ENCODE measurements around the gene AKT1S1.

AKT1S1 gene

DNA sequence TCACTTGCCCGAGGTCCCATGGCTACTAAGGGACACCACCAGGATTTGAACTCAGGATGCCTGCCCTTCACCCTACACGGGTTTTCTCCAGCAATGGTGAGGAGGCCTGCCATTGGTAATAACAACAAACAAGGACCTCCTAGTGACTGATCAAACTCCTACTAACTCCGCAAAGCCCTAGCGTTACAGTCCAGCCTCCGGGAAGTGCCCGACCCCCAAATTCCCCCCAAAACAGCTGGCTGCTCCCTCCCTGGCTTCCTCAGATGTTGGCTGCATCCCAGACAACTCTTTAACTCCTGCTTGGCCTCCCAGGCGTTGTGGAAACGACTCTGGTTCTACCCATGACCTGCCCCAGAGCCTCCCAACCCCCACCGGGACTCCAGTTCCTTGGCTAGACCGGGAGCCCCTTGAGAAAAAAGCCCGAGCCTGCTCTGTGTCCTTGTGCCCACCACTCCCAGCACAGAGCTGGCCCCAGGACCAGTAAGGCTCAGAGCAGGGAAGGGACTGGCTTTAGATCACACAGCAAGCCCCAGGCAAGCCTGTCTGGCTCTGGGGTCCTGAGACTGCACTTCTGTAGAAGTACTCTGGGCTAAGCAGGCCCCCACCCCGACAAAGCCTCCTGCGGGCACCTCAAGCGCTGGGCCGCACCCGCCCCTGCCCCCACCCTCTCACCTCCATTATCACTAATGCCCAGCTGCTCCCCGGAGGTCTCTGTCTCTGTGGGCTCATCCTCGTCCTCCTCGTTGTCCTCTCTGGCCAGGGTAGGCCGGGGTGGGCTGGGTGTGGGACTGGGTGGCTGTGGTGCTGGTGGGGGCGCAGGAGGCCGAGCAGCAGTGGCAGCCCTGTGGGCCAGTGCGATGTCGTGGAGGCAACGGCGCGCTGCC is 4.7 kb downstream of the AKT1S1 start:
- TF ChIP-seq GLIS1 (tag by site-specific recombination; IDR thresholded peaks at IDR 0.05), result peak; percentile 41; the same call in 1 of the 2 replicates
- TF ChIP-seq, protein P1, sequence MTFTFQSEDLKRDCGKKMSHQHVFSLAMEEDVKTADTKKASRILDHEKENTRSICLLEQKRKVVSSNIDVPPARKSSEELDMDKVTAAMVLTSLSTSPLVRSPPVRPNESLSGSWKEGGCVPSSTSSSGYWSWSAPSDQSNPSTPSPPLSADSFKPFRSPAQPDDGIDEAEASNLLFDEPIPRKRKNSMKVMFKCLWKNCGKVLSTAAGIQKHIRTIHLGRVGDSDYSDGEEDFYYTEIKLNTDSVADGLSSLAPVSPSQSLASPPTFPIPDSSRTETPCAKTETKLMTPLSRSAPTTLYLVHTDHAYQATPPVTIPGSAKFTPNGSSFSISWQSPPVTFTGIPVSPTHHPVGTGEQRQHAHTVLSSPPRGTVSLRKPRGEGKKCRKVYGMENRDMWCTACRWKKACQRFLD (tag by site-specific recombination; IDR thresholded peaks at IDR 0.05), result no peak
- TF ChIP-seq ZNF785 (tag by site-specific recombination; IDR thresholded peaks at IDR 0.05), result no peak
- TF ChIP-seq, protein P2, sequence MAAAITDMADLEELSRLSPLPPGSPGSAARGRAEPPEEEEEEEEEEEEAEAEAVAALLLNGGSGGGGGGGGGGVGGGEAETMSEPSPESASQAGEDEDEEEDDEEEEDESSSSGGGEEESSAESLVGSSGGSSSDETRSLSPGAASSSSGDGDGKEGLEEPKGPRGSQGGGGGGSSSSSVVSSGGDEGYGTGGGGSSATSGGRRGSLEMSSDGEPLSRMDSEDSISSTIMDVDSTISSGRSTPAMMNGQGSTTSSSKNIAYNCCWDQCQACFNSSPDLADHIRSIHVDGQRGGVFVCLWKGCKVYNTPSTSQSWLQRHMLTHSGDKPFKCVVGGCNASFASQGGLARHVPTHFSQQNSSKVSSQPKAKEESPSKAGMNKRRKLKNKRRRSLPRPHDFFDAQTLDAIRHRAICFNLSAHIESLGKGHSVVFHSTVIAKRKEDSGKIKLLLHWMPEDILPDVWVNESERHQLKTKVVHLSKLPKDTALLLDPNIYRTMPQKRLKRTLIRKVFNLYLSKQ (tag by site-specific recombination; IDR thresholded peaks at IDR 0.05; ENCODE audit: borderline replicate concordance), result no peak
- no peak for TF ChIP-seq YY1 (tag by site-specific recombination; IDR thresholded peaks at IDR 0.05)
- TF ChIP-seq ZFP69B (tag by site-specific recombination; IDR thresholded peaks at IDR 0.05), result no peak
- TF ChIP-seq, protein P3, sequence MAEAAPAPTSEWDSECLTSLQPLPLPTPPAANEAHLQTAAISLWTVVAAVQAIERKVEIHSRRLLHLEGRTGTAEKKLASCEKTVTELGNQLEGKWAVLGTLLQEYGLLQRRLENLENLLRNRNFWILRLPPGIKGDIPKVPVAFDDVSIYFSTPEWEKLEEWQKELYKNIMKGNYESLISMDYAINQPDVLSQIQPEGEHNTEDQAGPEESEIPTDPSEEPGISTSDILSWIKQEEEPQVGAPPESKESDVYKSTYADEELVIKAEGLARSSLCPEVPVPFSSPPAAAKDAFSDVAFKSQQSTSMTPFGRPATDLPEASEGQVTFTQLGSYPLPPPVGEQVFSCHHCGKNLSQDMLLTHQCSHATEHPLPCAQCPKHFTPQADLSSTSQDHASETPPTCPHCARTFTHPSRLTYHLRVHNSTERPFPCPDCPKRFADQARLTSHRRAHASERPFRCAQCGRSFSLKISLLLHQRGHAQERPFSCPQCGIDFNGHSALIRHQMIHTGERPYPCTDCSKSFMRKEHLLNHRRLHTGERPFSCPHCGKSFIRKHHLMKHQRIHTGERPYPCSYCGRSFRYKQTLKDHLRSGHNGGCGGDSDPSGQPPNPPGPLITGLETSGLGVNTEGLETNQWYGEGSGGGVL (tag by site-specific recombination; IDR thresholded peaks at IDR 0.05), result no peak
- peak; percentile 93 for TF ChIP-seq ZFP3 (tag by site-specific recombination; IDR thresholded peaks at IDR 0.05; ENCODE audit: low read depth)
- TF ChIP-seq ZNF335 (tag by site-specific recombination; conservative IDR thresholded peaks at IDR 0.05), result no peak
- no peak for TF ChIP-seq ZNF341 (tag by site-specific recombination; IDR thresholded peaks at IDR 0.05; ENCODE audit: low read depth)
- peak; percentile 64; the same call in 1 of the 2 replicates for TF ChIP-seq ZNF701 (tag by site-specific recombination; IDR thresholded peaks at IDR 0.05)
- TF ChIP-seq ZNF175 (tag by site-specific recombination; IDR thresholded peaks at IDR 0.05), result no peak
- Histone ChIP-seq H3K4me1 (ENCODE audit: control insufficient read depth, insufficient read depth, low read length) (peaks cover 17% of the 10 kb centered on the region), H3K4me3 (ENCODE audit: low read depth, low read length) (no peak overlapping the region), H3K9me3 (ENCODE audit: control insufficient read depth, insufficient read depth, low read depth, low read length) (no peaks in the 10 kb centered on the region), H3K27ac (ENCODE audit: extremely low read depth, low read depth, low read length) (no peak overlapping the region), H3K36me3 (ENCODE audit: control insufficient read depth in 2 of 2, insufficient read depth in 1 of 2, low read length in 2 of 2) (peaks cover 0 to 25% of the 10 kb centered on the region in 2 experiments; a peak in 1 of 3 replicates)
- POLR2A ChIA-PET, result no interaction called here
- CTCF ChIA-PET, result interaction anchor here (0.6 kb wide), 1 partner anchor 70 kb away, joined by 3 read pairs; no protein-coding TSS in a partner anchor

DNA sequence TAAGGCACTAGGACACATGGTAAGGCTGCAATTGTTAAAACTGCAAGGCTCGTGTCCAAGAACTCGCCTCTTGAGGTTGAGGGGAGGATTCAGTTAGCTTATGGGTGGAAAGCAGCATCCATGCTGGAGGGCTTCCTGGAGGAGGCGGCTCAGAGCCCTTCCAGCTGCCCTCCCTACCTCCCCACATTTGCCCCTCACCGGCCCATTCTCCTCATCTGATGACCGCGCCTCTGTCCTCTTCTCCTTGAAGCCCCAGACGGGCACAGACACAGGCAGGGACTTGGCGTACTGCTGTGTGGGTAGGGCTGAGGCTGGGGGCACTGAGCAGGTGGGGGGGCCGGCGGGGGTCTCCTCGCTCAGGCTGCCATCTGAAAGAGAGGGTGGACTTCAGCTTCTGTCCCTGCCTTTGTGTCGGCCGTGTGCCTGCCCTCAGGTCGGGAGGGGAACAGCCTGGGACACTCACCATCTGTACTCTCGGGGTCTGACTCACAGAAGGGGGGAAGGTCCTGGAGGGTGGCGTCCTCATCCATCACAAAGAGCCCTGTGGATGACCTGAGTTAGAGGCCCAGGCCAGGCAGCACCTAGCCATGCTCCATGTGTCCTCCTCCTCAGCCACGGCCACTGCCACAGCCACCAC is 5.7 kb downstream of the AKT1S1 start:
- Histone ChIP-seq H3K4me3 (ENCODE audit: low read depth, low read length) (no peak overlapping the region), H3K9me3 (ENCODE audit: control insufficient read depth, insufficient read depth, low read depth, low read length) (no peaks in the 10 kb centered on the region), H3K36me3 (ENCODE audit: control insufficient read depth in 2 of 2, insufficient read depth in 1 of 2, low read length in 2 of 2) (peaks cover 0 to 25% of the 10 kb centered on the region in 2 experiments; a peak in 1 of 3 replicates), H3K4me1 (ENCODE audit: control insufficient read depth, insufficient read depth, low read length) (peaks cover 20% of the 10 kb centered on the region), H3K27ac (ENCODE audit: extremely low read depth, low read depth, low read length) (no peak overlapping the region)
- ChIA-PET CTCF (interaction anchor here (0.6 kb wide), 2 partner anchors 11 to 69 kb away, joined by 3 read pairs; no protein-coding TSS in a partner anchor), POLR2A (no interaction called here)
- TF ChIP-seq GLIS2 (tag by site-specific recombination; IDR thresholded peaks at IDR 0.05) (0 out of 2 replicates have a peak, but pooled peaks have one; percentile 15), ZNF664 (tag by site-specific recombination; IDR thresholded peaks at IDR 0.05) (no peak)

DNA sequence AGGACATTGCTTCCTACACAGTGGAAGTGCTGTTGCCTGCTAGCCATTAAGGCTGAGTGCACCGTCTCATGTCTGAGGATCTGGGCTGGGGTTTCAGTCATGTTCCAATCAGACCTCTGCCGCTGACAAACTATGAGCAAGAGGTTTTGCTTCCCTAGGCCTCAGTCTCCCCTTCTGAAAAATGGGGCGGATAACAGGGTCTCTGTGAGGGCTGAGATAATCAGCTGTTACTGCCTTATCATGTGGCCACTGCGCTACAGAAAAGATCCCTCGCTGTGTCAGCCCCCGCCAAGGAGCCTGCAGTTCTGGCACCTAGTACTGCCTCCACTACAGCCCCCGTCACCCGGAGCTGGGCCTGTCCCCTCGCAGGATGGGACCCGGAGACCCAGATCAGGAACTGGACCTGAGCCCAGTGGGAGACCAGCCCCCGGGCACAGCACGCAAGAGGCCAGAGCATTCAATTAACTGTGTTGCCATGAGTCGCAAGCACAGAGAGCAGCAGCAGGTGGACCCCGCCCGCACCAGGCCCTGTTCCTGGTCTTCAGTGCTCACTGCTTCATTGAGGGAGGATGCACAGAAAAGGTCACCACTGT is 6.8 kb downstream of the AKT1S1 start:
- peak overlapping the region; percentile 40 for H3K4me3 ChIP-seq (ENCODE audit: low read depth, low read length)
- CTCF ChIA-PET, result no interaction called here
- peaks cover 0 to 25% of the 10 kb centered on the region in 2 experiments; a peak in 2 of 3 replicates for H3K36me3 ChIP-seq (ENCODE audit: control insufficient read depth in 2 of 2, insufficient read depth in 1 of 2, low read length in 2 of 2)
- peak overlapping the region; percentile 92 for H3K27ac ChIP-seq (ENCODE audit: extremely low read depth, low read depth, low read length)
- no peaks in the 10 kb centered on the region for H3K9me3 ChIP-seq (ENCODE audit: control insufficient read depth, insufficient read depth, low read depth, low read length)
- POLR2A ChIA-PET, result interaction anchor here (0.9 kb wide), 1 partner anchor 59 kb away, joined by 4 read pairs; the partner anchor contains the start of gene NUP62
- peaks cover 27% of the 10 kb centered on the region for H3K4me1 ChIP-seq (ENCODE audit: control insufficient read depth, insufficient read depth, low read length)
- TF ChIP-seq ZNF555 (tag by site-specific recombination; conservative IDR thresholded peaks at IDR 0.05) (no peak), ZFP69B (tag by site-specific recombination; IDR thresholded peaks at IDR 0.05) (peak; percentile 83), SCRT1 (tag by site-specific recombination; IDR thresholded peaks at IDR 0.05; ENCODE audit: borderline replicate concordance) (peak; percentile 30; the same call in 1 of the 2 replicates), KLF1 (tag by site-specific recombination; IDR thresholded peaks at IDR 0.05) (peak; percentile 32; the same call in 1 of the 2 replicates), ZNF24 (tag by site-specific recombination; IDR thresholded peaks at IDR 0.05) (0 out of 2 replicates have a peak, but pooled peaks have one; percentile 23), MZF1 (tag by site-specific recombination; IDR thresholded peaks at IDR 0.05; ENCODE audit: borderline replicate concordance) (no peak), ZNF76 (tag by site-specific recombination; IDR thresholded peaks at IDR 0.05; ENCODE audit: borderline replicate concordance, low read depth) (no peak)
- TF ChIP-seq, protein P4, sequence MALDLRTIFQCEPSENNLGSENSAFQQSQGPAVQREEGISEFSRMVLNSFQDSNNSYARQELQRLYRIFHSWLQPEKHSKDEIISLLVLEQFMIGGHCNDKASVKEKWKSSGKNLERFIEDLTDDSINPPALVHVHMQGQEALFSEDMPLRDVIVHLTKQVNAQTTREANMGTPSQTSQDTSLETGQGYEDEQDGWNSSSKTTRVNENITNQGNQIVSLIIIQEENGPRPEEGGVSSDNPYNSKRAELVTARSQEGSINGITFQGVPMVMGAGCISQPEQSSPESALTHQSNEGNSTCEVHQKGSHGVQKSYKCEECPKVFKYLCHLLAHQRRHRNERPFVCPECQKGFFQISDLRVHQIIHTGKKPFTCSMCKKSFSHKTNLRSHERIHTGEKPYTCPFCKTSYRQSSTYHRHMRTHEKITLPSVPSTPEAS (tag by site-specific recombination; IDR thresholded peaks at IDR 0.05), result 0 out of 2 replicates have a peak, but pooled peaks have one; percentile 5
